B cell (primary cell): Measurements from ENCODE around the gene CAMTA1. TPM values are rescaled to one million over a fixed set of nuclear protein-coding genes. Genes with fewer than 3 reads are reported as not detected.

Experiments
- ATAC-seq: fragments of 200-7000 bp; cut with Tn5 transposase; one replicate; pipeline ENCODE4 v1.10.0; 2021; ENCODE audit warnings: low read depth, mild to moderate bottlenecking, moderate number of reproducible peaks, moderate library complexity
- CTCF ChIA-PET: fragments of 350-600 bp; sonication (Branson Sonifier 250); formaldehyde crosslinking; loops from one replicate; lab custom pipeline; 2021; ENCODE audit warnings: antibody characterized with exemption, inconsistent platforms; lab: Charles Lee
- POLR2A ChIA-PET: fragments of 350-600 bp; sonication (Branson Sonifier 250); formaldehyde crosslinking; loops from one replicate; lab custom pipeline; 2021; ENCODE audit warnings: antibody characterized with exemption; lab: Charles Lee
- DNase-seq: peaks from one replicate; pipeline ENCODE4 v3.0.0; 2013
- H2AFZ ChIP-seq: 2 replicates; pipeline ENCODE4 v1.6.1; 2012; ENCODE audit warnings: mild to moderate bottlenecking, low read depth, low read length; ENCODE audit not compliant: insufficient read depth, poor library complexity, severe bottlenecking
- H3K27ac ChIP-seq, 2 donors: 1 replicate in 1 of 2; 2 replicates in 1 of 2; pipeline ENCODE4 v1.5.1; 2012 to 2013; ENCODE audit warnings: low read length in 2 of 2, mild to moderate bottlenecking in 2 of 2, moderate library complexity in 1 of 2
- H3K27me3 ChIP-seq, 4 experiments: fragments of 200-600 bp in 1 of 4; sonication (generic) in 1 of 4; replicated peaks in 1 of 4; 1 replicate in 2 of 4; 2 replicates in 2 of 4; pipeline versions ENCODE4 v1.6.1 to v1.7.0; 2013 to 2016; ENCODE audit warnings: low read length in 3 of 4, mild to moderate bottlenecking in 2 of 4, mixed read lengths in 1 of 4, moderate library complexity in 1 of 4; ENCODE audit not compliant: insufficient read depth in 4 of 4, control insufficient read depth in 3 of 4; ENCODE audit errors: control extremely low read depth in 1 of 4
- H3K36me3 ChIP-seq, 2 experiments: replicated peaks in 1 of 2; 1 replicate in 1 of 2; 2 replicates in 1 of 2; pipeline versions ENCODE4 v1.6.1 to v1.7.1; 2013; ENCODE audit warnings: low read length in 1 of 2; ENCODE audit not compliant: insufficient read depth in 2 of 2, control insufficient read depth in 1 of 2; ENCODE audit errors: control extremely low read depth in 1 of 2, extremely low read depth in 1 of 2
- H3K4me1 ChIP-seq, 2 donors: fragments of 200-600 bp in 1 of 2; sonication (generic) in 1 of 2; 1 replicate in 1 of 2; 2 replicates in 1 of 2; pipeline versions ENCODE4 v1.5.1 to v1.6.1; 2013 to 2017; ENCODE audit warnings: low read length in 2 of 2; ENCODE audit not compliant: control insufficient read depth in 2 of 2, insufficient read depth in 2 of 2
- H3K4me2 ChIP-seq: replicated peaks from 2 replicates; pipeline ENCODE3; 2012; ENCODE audit warnings: mild to moderate bottlenecking, low read depth, low read length; ENCODE audit not compliant: poor library complexity, severe bottlenecking
- H3K4me3 ChIP-seq, 5 experiments: fragments of 200-600 bp in 1 of 5; sonication (generic) in 1 of 5; 1 replicate in 3 of 5; 2 replicates in 2 of 5; pipeline versions ENCODE4 v1.5.1 to v1.7.0; 2011 to 2016; ENCODE audit warnings: low read length in 4 of 5, mild to moderate bottlenecking in 4 of 5, low read depth in 2 of 5, control low read depth in 1 of 5, moderate library complexity in 1 of 5; ENCODE audit not compliant: insufficient read depth in 1 of 5; ENCODE audit errors: control extremely low read depth in 1 of 5, extremely low read depth in 1 of 5
- H3K79me2 ChIP-seq: fragments of 200-600 bp; sonication (generic); one replicate; pipeline ENCODE4 v1.6.0; 2016; ENCODE audit warnings: low read length; ENCODE audit not compliant: control insufficient read depth, insufficient read depth
- H3K9ac ChIP-seq: fragments of 200-600 bp; sonication (generic); 2 replicates; pipeline ENCODE4 v1.6.1; 2017; ENCODE audit warnings: mild to moderate bottlenecking, low read length, moderate library complexity
- H3K9me3 ChIP-seq, 3 donors: one replicate each; pipeline versions ENCODE4 v1.6.1 to v1.7.1; 2013; ENCODE audit warnings: low read length in 2 of 3; ENCODE audit not compliant: control insufficient read depth in 2 of 3, insufficient read depth in 1 of 3; ENCODE audit errors: control extremely low read depth in 1 of 3
- H4K20me1 ChIP-seq: 2 replicates; pipeline ENCODE4 v1.6.0; 2012; ENCODE audit warnings: mild to moderate bottlenecking, low read length; ENCODE audit not compliant: insufficient read depth, control insufficient read depth, poor library complexity, severe bottlenecking
- H3K27ac Mint-ChIP-seq: one replicate; pipeline ENCODE4 v1.8.0; 2021; ENCODE audit warnings: mixed read lengths
- H3K27me3 Mint-ChIP-seq: one replicate; pipeline ENCODE4 v1.8.0; 2021; ENCODE audit warnings: mixed read lengths
- H3K4me1 Mint-ChIP-seq: one replicate; pipeline ENCODE4 v1.8.0; 2021; ENCODE audit warnings: mixed read lengths
- H3K4me3 Mint-ChIP-seq: one replicate; pipeline ENCODE4 v1.8.0; 2021; ENCODE audit warnings: mixed read lengths
- H3K9me3 Mint-ChIP-seq: one replicate; pipeline ENCODE4 v1.8.0; 2022; ENCODE audit warnings: mixed read lengths; ENCODE audit not compliant: insufficient read depth
- CTCF ChIP-seq: fragments of 200-600 bp; IDR thresholded peaks from one replicate; pipeline ENCODE4 v1.8.0; 2022; ENCODE audit warnings: antibody characterized with exemption, mild to moderate bottlenecking
- EZH2 ChIP-seq: IDR thresholded peaks from 2 replicates; pipeline ENCODE4 v1.6.1; 2012; ENCODE audit warnings: borderline replicate concordance, low read depth, mild to moderate bottlenecking, moderate library complexity, low read length; ENCODE audit not compliant: insufficient read depth, poor library complexity, severe bottlenecking
- WGBS: methylation state at CpG from one replicate; pipeline ENCODE4 v1.1.5; 2013; ENCODE audit warnings: missing lambda C conversion rate; ENCODE audit not compliant: insufficient coverage; 5-methylcytosine and 5-hydroxymethylcytosine counted together
- intact Hi-C: fragments of 100-400 bp; cut with micrococcal nuclease; formaldehyde crosslinking; loops from one replicate; pipeline ENCODE4 v1.10.0; 2022
- polyA plus RNA-seq: library from polyadenylated mRNA; depleted of rRNA; stranded (reverse); fragments of >200 nt; gene quantifications from 2 replicates; pipeline ENCODE4 v1.2.3, GENCODE V29; 2012
- total RNA-seq, 2 donors: library from RNA; stranded (reverse); fragments of 120-200 nt in 1 of 2; gene quantifications; 1 replicate in 1 of 2; 2 replicates in 1 of 2; pipeline versions ENCODE4 v1.2.3 to v1.2.4, GENCODE V29; 2013 to 2022

Gene CAMTA1
- total and polyA plus RNA-seq, 2 donors (not counting 1 experiment from before 2014, with no cell fraction given): 42.2 to 45.7 TPM

- Histone ChIP-seq H3K9me3 (peaks cover 0 to 14% (median 0%) of the 10 kb centered on the region in 3 donors), H3K9ac (no peak overlapping the region), H3K79me2 (no peaks in the 10 kb centered on the region), H3K36me3 (no peaks in the 10 kb centered on the region), H3K27me3 (no peaks in the 10 kb centered on the region), H3K4me2 (no peak overlapping the region), H2AFZ (no peak overlapping the region), H4K20me1 (no peaks in the 10 kb centered on the region), H3K4me3 (no peak overlapping the region), H3K27ac (no peak overlapping the region), H3K4me1 (no peaks in the 10 kb centered on the region)
- 50% methylated on average over 1 of the region's 5 CpGs for WGBS
- ATAC-seq: no peak
- TF ChIP-seq EZH2 (no peak), CTCF (no peak)
- Mint-ChIP-seq H3K9me3 (peaks cover 4% of the 10 kb centered on the region), H3K27ac (no peak overlapping the region), H3K4me3 (no peak overlapping the region), H3K4me1 (no peaks in the 10 kb centered on the region), H3K27me3 (peaks cover 3% of the 10 kb centered on the region)
- CTCF ChIA-PET: no interaction called here
- intact Hi-C loops: no loop called here
- DNase-seq: no peak
- POLR2A ChIA-PET: no interaction called here
These were observed 649.3 kb downstream of the CAMTA1 start for GRCh38 chr1:7434566-7434965.

GRCh38 chr1:7435276-7436055 lies 650.2 kb downstream of the CAMTA1 start:
- ChIA-PET POLR2A (no interaction called here), CTCF (no interaction called here)
- H3K27ac ChIP-seq: no peak overlapping the region
- TF ChIP-seq EZH2 (no peak), CTCF (no peak)
- H3K4me1 ChIP-seq: no peaks in the 10 kb centered on the region
- no peak overlapping the region for H2AFZ ChIP-seq
- no peaks in the 10 kb centered on the region for H3K79me2 ChIP-seq
- no peak overlapping the region for H3K9ac ChIP-seq
- no peak for DNase-seq
- no peak overlapping the region for H3K4me3 ChIP-seq
- H4K20me1 ChIP-seq: no peaks in the 10 kb centered on the region
- intact Hi-C loops: no loop called here
- H3K4me2 ChIP-seq: no peak overlapping the region
- Mint-ChIP-seq H3K9me3 (peaks cover 4% of the 10 kb centered on the region), H3K27me3 (peaks cover 3% of the 10 kb centered on the region), H3K4me1 (no peaks in the 10 kb centered on the region), H3K27ac (no peak overlapping the region), H3K4me3 (no peak overlapping the region)
- no peak for ATAC-seq
- 98% methylated on average over 14 of the region's 14 CpGs for WGBS
- no peaks in the 10 kb centered on the region for H3K27me3 ChIP-seq
- peaks cover 0 to 14% (median 0%) of the 10 kb centered on the region in 3 donors for H3K9me3 ChIP-seq
- no peaks in the 10 kb centered on the region for H3K36me3 ChIP-seq
